Measurements from ENCODE around the gene INHA. TPM values are rescaled to one million over a fixed set of nuclear protein-coding genes. Genes with fewer than 3 reads are reported as not detected.

INHA gene
- total RNA-seq, 3 donors from 2014 or later, result 0.19 TPM; not detected in 2

- DNase-seq (no peak), ATAC-seq (no peak)
- no peak for TF ChIP-seq CTCF (IDR thresholded peaks at IDR 0.05)
- Histone ChIP-seq H3K4me1 (ENCODE audit: low read depth) (no peaks in the 10 kb centered on the region), H3K4me3 (no peak overlapping the region), H3K9me3 (no peaks in the 10 kb centered on the region), H3K36me3 (ENCODE audit: low read depth) (no peaks in the 10 kb centered on the region)
- intact Hi-C loops (cut with DNase I, micrococcal nuclease), result no loop called here
Observed at GRCh38 chr2:219614076-219614860, 42.2 kb downstream of the INHA start.

- ATAC-seq (no peak), DNase-seq (no peak)
- intact Hi-C loops (cut with DNase I, micrococcal nuclease), result no loop called here
- Histone ChIP-seq H3K4me1 (ENCODE audit: low read depth) (no peaks in the 10 kb centered on the region), H3K9me3 (no peaks in the 10 kb centered on the region), H3K36me3 (ENCODE audit: low read depth) (no peaks in the 10 kb centered on the region), H3K4me3 (no peak overlapping the region)
- TF ChIP-seq CTCF (IDR thresholded peaks at IDR 0.05), result no peak
Observed at GRCh38 chr2:219615036-219615435, 42.9 kb downstream of the INHA start.

GRCh38 chr2:219615894-219616293 is 43.8 kb downstream of the INHA start:
- Histone ChIP-seq H3K4me3 (no peak overlapping the region), H3K9me3 (no peaks in the 10 kb centered on the region), H3K36me3 (ENCODE audit: low read depth) (no peaks in the 10 kb centered on the region), H3K4me1 (ENCODE audit: low read depth) (no peaks in the 10 kb centered on the region)
- TF ChIP-seq CTCF (IDR thresholded peaks at IDR 0.05), result no peak
- intact Hi-C loops (cut with DNase I, micrococcal nuclease), result no loop called here
- ATAC-seq (no peak), DNase-seq (no peak)

GRCh38 chr2:219616550-219616949 is 44.4 kb downstream of the INHA start:
- intact Hi-C loops (cut with DNase I, micrococcal nuclease), result no loop called here
- no peak for ATAC-seq

GRCh38 chr2:219618733-219619122 is 46.6 kb downstream of the INHA start:
- Histone ChIP-seq H3K36me3 (ENCODE audit: low read depth) (no peaks in the 10 kb centered on the region), H3K4me3 (no peak overlapping the region), H3K9me3 (no peaks in the 10 kb centered on the region), H3K4me1 (ENCODE audit: low read depth) (no peaks in the 10 kb centered on the region)
- no peak for DNase-seq
- no peak for ATAC-seq
- no peak for TF ChIP-seq CTCF (IDR thresholded peaks at IDR 0.05)
- intact Hi-C loops (cut with DNase I, micrococcal nuclease), result no loop called here

More at GRCh38 chr2:219616550-219616949, 44.4 kb downstream of the INHA start:
- no peaks in the 10 kb centered on the region for H3K4me1 ChIP-seq (ENCODE audit: low read depth)
- H3K9me3 ChIP-seq, result no peaks in the 10 kb centered on the region
- no peak for TF ChIP-seq CTCF (IDR thresholded peaks at IDR 0.05)
- H3K4me3 ChIP-seq, result no peak overlapping the region
- no peaks in the 10 kb centered on the region for H3K36me3 ChIP-seq (ENCODE audit: low read depth)
- DNase-seq, result no peak

Measured in mucosa of descending colon (tissue), 3 donors.